Lung microvascular endothelial cell (primary cell): Measurements from ENCODE around the gene CABLES1. TPM values are rescaled to one million over a fixed set of nuclear protein-coding genes. Genes with fewer than 3 reads are reported as not detected.
"Not testable (repeated sequence)": the region's sequence is repeated elsewhere in the genome, so short reads cannot be mapped to it uniquely, and the experiment has no call there.

ENCODE experiments used
- DNase-seq, 2 donors: peaks; one replicate each; pipeline versions ENCODE4 v3.0.0 to v3.0.0-alpha.2; 2010; ENCODE audit warnings: low read depth in 2 of 2
- total RNA-seq: library from RNA; depleted of rRNA; stranded (reverse); fragments of >200 nt; gene quantifications from 2 replicates; pipeline ENCODE4 v1.2.1, GENCODE V29; 2014

CABLES1 gene
- 29.9 and 74.8 TPM in 2 replicates for total RNA-seq

DNA sequence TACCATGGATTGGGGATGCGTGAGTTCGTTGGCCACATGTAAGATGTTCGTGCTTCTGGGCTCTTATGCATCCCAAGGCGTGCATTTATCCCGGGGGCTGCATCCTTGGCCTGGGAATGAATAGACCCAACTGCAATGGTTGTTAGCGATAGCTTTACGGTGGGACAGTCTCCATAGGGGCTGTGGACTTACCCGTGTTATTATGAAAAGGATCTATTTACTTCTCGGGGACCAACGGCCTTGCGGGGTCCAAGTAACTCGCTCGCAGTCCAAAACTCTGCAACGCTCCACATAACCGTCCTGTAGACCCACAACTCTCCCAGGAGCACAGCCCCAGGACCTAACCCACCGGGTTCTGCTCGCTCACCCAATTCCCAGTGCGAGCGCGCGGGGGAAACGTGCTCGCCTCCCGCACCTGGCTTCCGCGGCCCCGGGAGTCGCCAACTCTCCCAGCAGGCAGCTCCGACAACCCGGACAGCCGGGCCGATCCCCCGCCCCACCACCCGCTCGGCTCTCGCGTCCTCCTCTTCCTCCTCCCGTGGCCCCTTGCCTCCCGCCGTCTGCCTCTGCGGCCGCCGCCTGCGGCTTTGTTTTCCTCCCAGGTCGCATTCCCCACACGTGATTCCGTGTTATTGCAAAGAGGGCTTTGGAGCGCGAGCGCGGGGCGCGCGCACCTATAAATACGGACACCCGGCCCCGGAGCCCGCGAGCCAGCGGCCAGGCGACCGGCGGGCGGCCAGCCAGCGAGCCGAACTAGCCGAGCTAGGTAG lies at the start of gene CABLES1:
Gene CABLES1, plus strand, starts transcription at position 706 of the 770 bp plus-strand sequence. CDS start 278 bp downstream, outside the sequence.
- DNase-seq, result peak; percentile 76 to 90

- no peak for DNase-seq
These were observed 47.9 kb upstream of the CABLES1 start for GRCh38 chr18:23087352-23087751.

- no peak for DNase-seq
These were observed 47.0 kb upstream of the CABLES1 start for GRCh38 chr18:23088310-23088709.

GRCh38 chr18:23091017-23091993 lies 44.0 kb upstream of the CABLES1 start:
- DNase-seq, result peak; percentile 53 to 72

GRCh38 chr18:23092121-23092520 lies 43.2 kb upstream of the CABLES1 start:
- DNase-seq, result no peak

DNA sequence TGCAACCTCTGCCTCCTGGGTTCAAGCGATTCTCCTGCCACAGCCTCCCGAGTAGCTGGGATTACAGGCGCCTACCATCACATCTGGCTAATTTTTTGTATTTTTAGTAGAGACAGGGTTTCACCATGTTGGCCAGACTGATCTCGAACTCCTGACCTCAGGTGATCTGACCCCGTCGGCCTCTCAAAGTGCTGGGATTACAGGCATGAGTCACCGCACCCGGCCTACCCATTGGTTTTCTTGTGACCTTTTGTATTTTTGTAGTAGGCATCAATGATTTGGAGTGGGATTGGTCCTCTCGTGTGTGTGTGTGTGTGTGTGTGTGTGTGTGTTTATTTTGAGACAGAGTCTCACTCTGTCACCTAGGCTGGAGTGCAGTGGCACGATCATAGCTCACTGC lies 42.2 kb upstream of the CABLES1 start:
- not testable (repeated sequence) for DNase-seq

- DNase-seq, result no peak
These were observed 41.5 kb upstream of the CABLES1 start for GRCh38 chr18:23093772-23094171.

DNA sequence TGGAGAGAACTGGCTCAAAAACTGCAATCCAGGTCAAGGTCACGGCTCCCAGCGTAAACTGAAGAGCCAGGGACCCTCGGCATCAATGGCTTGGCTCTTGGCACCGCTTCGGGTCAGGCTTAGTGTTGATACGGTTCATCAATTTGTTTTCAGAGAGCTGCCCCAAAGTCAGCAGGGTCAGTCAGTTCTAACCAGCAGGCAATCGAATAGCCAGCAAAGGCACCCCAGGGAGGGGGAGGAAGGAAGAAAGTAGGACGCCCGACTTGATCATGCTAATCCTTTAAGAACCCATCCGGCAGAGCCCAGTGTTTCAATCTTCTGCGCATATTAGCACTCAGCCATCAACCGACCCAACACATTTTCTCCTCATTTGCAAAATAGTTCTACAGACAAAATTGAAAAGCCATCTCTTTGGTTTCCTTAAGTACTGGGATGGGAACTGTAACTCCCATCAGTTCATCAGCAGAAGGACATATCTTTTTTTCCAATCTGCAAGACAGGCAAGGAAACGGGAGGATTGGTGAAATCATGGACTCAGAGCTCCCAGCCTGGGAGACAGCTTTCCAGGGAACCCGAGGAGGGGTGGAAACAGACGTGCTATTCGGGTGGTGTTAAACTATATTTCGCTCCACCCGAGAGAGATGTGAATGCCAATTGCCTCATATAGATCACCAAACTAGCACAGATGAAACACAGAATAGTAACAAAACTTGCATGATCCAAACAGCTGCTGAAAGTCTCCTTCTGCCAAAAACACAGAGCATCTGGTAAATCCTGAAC lies 40.7 kb upstream of the CABLES1 start:
- no peak for DNase-seq

DNA sequence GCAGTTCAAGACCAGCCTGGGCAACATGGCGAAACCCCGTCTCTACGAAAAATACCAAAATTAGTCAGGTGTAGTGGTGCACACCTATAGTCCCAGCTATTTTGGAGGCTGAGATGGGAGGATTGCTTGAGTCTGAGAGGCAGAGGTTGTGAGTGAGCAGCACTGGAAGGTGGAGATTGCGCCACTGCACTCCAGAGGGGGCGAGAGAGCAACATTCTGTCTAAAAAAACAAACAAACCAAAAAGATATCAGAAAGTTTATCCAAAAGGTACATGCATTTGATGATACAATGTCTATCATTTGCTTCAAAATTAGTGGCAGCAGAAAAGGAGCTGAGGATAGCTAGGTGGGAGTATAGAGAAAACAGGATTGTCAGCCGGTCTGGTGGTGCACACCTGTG lies 39.8 kb upstream of the CABLES1 start:
- no peak for DNase-seq

GRCh38 chr18:23097016-23097415 lies 38.3 kb upstream of the CABLES1 start:
- not testable (repeated sequence) for DNase-seq

GRCh38 chr18:23099621-23100020 lies 35.7 kb upstream of the CABLES1 start:
- peak in 1 of 2 donors; percentile 33 for DNase-seq

DNA sequence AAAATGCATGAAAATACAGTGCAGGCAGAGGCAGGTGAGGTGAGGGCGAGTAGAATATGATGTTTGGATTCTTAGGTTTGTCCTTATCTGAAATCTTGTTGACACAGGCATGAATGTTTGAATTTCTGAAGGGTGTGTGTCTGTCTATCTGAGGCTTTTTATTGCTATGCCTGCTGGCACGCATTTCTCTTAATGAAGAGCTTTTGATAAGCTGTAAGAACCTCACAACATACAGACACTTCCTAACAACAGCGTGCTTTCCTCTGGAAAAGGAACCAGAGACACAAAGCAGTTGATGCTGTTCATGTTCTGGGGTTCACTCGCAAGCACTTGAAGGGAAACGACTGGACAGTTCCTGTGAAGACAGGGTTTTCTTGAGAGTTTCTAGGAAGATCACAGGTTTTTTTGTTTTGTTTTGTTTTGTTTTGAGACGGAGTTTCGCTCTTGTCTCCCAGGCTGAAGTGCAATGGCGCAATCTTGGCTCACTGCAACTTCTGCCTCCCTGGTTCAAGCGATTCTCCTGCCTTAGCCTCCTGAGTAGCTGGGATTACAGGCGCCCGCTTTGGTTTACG lies 33.3 kb upstream of the CABLES1 start:
- DNase-seq, result no peak

DNA sequence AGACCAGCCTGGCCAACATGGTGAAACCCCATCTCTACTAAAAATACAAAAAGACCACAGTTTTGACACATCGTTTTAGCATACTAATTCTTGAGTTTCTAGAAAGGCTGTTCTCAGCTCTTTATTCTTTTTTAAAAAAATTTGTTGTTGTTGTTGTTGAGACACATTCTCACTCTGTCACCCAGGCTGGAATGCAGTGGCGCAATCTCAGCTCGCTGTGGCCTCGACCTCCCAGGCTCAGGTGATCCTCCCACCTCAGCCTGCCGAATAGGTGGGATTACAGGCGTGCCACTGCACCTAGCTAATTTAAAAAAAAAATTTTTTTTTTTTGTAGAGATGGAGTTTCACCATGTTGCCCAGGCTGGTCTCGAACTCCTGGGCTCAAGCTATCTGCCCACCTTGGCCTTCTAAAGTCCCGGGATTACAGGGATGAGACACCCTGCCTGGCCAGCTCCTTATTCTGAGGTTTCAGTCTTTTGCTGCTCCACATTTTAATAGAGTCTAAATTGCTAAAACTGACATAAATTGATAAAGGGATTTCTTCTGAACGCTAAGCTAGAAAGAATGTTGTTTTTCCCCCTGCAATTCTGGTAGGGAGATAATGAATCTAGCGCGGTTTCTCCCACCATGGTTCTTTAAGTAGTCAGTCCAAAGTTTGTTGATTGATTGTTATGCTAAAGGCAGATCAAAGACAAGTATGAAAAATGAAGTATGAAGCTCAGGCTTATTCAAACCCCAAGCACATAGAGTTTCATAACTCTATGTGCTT lies 32.6 kb upstream of the CABLES1 start:
- DNase-seq, result no peak

GRCh38 chr18:23103449-23103848 lies 31.8 kb upstream of the CABLES1 start:
- DNase-seq, result no peak

DNA sequence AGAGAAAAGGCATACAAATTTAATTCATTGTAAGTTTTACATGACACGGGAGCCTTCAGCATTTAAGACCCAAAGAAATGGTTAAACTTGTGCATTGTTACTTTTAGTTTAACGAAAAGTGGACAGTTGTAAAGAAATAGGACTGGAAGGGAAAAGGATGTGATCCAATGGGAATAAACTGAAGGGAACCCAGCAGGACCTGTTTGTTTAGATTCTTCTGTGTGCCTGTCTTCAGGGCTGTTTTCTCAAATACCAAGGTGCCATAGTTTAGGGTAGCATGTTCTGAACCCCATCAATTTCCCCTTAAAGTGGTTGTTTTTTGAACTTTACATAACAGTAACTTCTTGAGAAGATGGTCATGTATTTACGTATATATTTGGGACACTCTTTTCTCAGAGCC lies 30.3 kb upstream of the CABLES1 start:
- no peak for DNase-seq

DNA sequence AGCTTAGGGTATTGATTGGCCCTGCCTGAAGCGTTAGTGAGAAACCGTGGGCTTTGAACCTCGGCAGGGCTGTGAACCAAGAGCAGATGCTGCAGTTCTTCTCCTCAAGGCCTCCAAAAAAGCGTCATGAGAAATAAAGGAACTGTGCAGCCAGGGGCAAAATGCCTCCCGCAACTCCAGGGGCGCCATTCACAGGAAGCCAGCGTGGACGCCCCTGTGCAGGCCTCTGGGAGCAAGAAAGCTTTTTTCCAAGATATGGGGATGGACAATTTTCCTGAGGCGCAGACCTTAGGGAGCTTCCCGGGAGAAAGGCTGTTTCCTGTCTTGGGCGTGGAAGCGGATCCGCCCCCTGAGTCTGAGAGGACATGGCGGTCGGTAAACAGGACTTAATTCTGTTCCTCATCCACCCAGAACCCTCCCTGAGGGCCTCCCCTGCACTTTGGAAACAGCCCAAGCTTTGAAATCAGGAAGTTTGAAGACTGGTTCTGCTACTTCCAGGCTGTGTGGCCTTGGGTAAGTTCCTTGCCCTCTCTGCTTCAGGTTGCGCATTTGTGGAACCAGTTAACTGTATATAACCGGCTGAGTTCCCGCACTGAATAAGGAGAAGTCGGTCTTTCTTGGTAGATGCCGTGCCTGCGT lies 29.6 kb upstream of the CABLES1 start:
- no peak for DNase-seq

- peak; percentile 25 to 83 for DNase-seq
These were observed 28.7 kb upstream of the CABLES1 start for GRCh38 chr18:23106575-23106974.

DNA sequence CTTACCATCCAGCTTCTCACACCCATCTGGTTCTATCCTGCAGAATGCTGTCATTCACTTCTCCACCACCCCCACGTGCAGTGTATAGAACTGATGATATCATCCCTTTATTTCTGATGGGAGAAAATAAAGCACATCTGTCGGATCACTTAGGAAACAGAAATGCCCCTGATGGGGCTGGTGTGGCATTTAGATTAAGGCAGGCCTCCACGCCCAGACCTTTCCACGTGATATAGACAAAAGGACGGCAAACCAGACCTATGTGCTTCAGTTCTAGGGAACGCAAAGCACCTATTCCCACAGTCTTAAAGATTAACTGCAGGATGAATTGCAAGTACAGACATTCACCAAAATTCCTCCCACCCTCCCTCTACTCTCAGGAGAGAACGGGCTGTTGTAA lies 27.6 kb upstream of the CABLES1 start:
- no peak for DNase-seq

- no peak for DNase-seq
These were observed 26.8 kb upstream of the CABLES1 start for GRCh38 chr18:23108496-23108895.

DNA sequence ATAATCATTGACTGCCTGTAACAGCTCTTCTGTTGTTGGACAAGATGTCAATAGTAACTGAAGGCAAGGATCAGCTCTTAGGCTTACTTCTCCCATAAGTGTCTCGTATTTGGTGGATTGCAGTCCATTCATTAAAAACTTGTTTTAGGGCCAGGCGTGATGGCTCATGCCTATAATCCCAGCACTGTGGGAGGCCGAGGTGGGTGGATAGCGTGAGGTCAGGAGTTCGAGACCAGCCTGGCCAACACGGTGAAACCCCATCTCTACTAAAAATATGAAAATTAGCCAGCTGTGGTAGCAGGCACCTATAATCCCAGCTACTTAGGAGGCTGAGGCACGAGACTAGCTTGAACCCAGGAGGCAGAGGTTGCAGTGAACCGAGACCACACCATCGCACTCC lies 26.1 kb upstream of the CABLES1 start:
- DNase-seq, result not testable (repeated sequence)
